Measurements from ENCODE around the gene EXD1.

DNA sequence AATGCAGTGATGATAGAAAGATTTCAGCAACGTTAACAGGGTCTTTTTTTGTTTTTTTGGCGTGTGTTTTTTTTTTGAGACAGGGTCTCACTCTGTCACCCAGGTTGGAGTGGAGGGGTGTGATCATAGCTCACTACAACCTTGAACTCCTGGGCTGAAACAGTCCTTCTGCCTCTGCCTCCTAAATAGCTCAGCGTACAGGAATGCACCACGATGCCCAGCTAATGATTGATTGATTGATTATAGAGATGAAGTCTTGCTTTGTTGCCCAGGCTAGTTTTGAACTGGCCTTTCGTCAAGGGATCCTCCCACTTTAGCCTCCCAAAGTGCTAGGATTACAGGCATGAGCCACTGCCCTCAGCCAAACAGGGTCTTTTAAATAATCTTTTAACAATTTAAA is 7.5 kb upstream of the EXD1 start:
- TF ChIP-seq EZH2 (optimal IDR thresholded peaks at IDR 0.05; ENCODE audit: low read depth, low read length) (no peak), EZH2phosphoT487 (IDR thresholded peaks at IDR 0.05; ENCODE audit: low read length) (no peak)
- TF ChIP-seq, protein P1, sequence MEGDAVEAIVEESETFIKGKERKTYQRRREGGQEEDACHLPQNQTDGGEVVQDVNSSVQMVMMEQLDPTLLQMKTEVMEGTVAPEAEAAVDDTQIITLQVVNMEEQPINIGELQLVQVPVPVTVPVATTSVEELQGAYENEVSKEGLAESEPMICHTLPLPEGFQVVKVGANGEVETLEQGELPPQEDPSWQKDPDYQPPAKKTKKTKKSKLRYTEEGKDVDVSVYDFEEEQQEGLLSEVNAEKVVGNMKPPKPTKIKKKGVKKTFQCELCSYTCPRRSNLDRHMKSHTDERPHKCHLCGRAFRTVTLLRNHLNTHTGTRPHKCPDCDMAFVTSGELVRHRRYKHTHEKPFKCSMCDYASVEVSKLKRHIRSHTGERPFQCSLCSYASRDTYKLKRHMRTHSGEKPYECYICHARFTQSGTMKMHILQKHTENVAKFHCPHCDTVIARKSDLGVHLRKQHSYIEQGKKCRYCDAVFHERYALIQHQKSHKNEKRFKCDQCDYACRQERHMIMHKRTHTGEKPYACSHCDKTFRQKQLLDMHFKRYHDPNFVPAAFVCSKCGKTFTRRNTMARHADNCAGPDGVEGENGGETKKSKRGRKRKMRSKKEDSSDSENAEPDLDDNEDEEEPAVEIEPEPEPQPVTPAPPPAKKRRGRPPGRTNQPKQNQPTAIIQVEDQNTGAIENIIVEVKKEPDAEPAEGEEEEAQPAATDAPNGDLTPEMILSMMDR (IDR thresholded peaks at IDR 0.05; ENCODE audit: low read length), result no peak
